GM15510 (cell line): ENCODE measurements around the gene NT5C3B.

Source experiments
- POLR2A ChIP-seq: IDR thresholded peaks from 3 replicates; pipeline ENCODE4 v1.6.1; 2011; ENCODE audit warnings: borderline replicate concordance; ENCODE audit not compliant: insufficient read length; ENCODE audit errors: extremely low read depth

Gene NT5C3B

DNA sequence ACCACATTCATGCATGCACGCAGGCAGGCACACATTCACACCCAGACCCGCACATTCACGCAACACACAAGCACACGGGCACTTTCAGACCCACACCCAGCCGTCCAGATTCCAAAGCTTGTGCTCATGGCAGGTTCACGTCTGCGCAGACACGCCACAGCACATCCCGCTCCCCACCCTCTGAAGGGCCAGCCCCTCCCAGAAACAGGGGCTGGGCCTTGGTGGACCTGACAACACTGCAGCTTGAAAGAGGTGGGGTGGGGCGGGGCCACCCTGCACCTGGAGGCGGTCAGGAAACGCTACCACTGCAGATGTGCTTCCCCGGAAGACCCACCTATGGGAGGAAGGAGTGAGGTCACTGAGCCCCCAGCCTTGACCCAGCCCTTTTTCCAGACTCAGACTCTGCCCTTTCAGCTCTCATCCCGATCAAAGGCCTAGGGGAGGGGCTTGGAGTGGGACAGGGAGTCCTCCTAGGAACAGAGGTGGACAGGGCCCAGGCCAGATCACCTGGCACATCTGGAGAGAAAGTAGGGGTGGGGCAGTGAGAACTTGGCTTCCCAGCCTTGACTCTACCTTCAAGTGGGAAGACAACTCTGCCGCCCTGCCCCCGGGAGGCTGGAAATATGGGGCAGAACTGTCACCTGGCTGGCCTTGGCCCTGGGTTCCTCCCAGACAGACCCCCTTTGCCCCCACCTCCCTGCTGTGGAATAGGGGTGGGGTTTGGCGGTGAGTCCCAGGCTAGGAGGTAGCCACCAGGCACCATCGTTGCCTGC, 35.2 kb downstream of the NT5C3B start:
- TF ChIP-seq POLR2A: no peak

DNA sequence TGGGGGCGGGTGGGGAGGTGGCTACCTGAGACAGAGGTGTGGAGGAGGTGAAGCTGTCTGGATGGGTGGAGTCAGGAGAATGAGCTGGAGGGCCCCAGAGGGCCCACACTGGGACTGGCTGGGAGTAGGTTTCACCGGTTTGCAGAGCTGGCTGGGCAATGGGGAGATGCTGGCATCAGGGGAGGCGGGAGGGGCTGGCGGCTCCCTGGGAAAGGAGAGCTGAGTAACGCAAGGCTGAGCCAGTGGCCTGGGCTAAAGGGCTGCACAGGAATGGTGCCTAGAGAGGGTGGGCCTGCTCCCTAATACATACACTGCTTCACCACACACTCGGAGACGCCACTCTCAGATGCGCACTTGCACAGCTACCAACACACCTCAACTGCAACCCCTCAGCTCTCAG, 36.7 kb downstream of the NT5C3B start:
- TF ChIP-seq POLR2A: no peak

DNA sequence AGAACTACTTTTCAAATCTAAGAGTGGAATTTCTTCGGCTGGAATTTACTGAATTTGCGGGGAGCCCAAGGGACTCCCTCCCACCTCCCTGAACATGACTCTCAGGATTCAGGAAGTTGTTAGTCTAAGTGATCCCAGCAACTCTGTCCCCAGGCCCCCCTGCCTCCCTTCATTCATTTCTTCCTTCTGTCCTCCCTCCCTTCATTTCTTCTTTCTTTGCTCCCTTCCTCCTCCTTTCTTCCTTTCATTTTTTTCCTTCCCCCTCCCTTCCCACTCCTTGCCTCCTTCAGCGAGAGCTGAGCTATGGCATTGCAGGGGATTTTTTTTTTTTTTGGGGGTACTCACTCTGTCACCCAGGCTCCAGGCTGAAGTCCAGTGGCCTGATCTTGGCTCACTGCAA, 38.7 kb downstream of the NT5C3B start:
- TF ChIP-seq POLR2A: no peak

DNA sequence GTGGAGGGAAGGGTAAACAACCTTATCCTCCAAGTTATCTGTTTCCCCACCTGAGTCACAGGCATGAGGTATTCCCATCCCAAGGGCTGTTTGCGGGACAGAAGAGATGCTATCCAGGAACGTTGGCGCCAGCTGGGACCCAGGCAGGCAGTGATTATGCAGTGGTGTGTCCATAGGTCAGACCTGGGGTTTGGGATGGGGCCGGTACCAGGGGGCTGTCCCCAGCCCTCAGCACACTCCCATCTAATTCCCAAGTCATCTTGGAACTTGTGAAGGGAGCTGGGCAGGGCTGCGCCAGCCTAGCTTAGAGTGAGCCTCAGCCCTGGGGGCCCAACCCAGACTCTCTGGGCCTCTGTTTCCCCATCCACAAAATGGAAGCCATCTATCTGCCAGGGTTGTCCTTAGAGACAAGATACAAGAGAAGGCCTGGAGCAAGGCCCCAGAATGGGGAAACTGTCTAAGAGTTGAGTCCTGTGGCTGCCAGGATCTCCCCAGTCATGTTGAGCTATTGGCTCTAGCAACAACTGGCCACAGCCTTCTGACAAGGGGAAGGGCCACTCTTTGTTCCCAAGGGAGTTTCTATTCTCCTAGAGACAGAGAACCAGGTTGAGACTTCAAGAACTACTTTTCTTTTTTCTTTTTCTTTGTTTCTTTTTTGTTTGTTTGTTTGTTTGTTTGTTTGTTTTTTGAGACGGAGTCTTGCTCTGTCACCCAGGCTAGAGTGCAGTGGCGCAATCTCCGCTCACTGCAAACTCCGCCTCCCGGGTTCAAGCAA, 39.7 kb downstream of the NT5C3B start:
- TF ChIP-seq POLR2A: no peak

DNA sequence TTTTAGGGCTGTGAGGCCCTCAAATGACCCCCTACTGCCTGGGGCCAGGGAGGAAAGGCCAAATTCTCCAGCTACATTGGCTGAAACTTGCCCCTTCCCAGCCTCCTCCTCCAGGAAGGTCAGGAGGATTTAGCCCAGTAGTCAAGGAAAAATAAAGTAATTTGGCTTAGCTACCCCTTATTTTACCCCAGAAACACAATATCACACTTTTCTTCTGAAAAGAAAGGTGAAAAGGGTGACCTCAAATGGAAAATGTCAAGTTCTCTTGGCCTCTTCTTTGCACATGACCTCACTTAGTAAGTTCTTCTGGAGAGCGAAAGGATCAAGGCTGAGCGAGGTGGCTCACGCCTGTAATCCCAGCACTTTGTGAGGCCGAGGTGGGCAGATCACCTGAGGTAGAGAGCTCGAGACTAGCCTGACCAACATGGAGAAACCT, 41.5 kb downstream of the NT5C3B start:
- TF ChIP-seq POLR2A: no peak

DNA sequence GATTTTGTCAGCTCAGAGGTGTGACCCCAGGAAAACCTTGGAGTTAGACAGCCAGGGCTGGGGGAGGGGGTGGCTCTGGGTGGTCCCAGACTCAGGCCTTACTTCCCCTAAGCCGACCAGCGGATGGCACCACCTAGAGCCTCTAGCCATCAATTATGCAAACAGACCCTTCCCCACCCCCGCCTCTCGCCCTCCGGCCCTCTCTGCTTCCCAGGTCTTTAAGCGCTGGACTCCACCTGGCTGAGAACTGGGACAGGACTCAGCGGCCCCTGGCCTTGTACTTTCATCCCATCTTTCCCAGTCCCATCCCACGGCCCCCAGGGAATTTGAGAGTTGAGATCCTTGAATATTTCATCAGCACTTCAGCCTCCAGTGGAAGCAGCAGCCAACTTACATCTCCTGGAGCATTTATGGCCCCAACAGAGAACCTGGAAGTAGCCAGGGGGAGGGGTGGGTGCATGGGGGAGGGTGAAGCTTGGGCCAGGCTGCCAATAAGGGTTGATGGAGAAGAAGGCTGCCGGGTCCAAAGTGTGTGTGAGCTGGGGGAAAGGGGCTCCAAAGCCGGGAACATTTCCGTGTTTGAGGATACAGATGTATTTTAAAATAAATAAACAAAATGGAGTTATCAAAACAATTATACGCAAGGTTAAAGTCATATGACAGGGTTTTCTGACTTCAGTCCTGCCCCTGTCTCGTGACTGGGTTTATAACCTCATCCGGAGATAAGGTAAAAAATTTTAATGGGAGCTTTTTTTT, 42.1 kb downstream of the NT5C3B start:
- TF ChIP-seq POLR2A: no peak

DNA sequence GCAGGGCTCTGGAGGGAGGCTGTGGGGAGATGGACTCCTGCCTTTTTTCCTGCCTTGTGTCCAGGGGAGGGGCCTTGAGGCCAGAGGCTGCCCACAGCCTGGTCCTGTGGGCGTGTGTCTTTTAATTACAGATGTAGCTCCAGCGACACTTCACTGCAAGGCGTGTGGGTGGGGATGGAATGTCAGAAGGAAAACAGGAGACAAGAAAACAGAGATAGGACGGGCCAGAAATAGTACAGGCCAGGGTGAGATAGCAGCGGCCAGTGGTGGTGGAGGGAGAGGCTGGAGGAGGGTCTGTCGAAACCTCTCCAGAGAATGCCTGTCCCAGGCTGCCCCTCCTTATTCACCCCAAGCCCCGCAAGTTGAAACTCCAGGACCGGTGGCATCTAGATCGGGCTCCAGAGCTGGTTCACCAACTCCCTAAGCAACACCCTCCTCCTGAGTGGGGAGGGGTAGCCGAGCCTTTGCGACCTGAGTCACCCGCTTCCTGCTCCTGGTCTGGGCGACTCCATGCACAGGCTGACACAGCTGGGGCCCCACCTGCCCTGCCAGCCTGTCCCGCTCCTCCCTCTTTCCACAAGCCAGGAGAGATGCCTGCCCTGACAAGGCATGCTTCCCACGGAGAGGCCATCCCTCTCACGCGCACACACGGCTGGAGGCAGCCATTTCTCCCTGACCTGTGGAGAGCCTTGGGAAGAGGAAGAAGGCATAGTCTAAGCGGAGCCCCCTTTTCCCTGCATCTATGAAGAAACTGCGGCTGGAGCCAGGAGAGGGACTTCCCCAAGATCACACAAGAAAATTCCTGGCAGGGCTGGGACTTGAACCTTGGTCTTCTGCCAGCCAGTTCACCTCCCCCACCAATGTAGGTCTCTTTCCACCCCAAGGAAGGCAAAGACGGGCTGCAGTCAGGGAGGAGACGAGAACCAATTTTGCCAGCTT, 42.9 kb downstream of the NT5C3B start:
- no peak for TF ChIP-seq POLR2A

DNA sequence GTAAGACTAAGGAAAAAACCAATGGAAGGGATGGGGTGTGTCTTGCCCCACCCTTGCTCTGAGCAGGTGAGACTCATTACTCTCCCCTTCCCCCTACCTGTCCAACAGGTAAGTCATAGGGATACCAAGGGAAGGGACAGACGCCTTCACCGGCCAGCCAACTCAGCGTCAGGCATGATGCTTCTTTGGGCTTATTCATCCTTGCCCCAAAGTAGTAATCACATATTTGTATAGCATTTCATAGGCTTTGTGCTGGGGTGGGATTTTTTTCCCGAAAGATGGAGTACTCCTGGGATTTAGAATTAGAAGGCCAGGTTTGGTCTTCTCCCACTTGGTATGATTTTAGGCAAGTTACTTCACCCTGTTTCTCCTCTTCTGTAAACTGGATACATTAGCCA, 49.0 kb downstream of the NT5C3B start:
- TF ChIP-seq POLR2A: no peak

DNA sequence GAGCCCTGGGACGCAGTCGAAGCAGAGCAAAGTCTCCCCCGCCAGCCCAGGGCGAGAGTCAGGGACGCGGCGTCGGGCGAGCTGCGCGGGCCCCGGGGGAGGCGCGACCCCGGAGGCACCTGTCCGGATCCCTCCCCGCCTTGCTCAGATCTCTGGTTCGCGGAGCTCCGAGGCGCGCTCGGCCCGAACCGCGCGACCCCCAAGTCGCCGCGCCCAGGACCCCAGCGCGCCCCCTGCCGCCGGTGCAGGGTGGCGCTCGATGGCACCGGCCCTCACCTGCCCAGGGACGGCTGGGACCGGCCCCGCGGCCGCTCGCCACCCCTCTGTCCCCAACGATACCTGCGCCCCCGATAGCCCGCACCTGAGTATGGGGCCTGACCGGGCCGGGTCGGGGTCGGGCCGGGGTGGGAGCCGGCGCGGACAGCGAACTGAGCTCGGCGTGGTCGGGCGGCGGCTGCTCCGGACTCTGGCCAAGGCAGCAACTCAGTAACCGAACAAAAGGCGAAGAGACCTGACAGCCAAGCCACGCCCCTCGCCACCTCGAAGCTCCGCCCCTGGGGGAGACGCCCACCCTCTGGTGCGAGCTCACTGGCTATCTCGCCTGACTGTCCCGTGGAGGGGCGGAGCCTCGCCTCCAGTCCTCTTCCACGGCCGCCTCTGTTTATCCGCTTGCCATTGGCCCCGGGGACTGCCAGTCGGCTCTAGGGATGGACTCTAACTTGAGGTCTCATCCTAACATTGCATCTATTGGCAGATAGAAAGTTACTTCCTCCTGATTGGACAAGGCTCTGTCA, 49.6 kb downstream of the NT5C3B start, which contains the start of gene JUP:
JUP (minus strand) TSS at position 485 of the 794 bp plus-strand sequence. CDS start 14,857 bp downstream, outside the sequence.
- peak; percentile 31 for TF ChIP-seq POLR2A

DNA sequence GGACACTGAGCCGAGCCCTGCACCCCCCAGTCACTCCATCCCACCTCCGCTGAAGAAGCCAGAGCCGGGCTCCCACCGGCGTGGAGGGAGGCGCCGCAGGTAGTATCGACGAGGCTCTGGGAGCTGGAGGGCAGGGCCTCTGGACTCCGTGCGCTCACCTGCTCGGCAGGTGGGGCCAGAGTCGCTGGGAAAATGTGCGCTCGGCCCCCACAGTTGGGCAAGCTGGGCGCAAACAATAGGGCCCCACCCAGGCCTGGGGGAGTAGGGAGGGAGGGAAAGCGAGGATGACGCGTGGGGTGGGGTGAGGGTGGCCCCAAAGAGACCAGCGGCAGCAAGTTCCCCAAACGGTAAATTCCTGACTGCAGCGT, 50.2 kb downstream of the NT5C3B start:
- no peak for TF ChIP-seq POLR2A

DNA sequence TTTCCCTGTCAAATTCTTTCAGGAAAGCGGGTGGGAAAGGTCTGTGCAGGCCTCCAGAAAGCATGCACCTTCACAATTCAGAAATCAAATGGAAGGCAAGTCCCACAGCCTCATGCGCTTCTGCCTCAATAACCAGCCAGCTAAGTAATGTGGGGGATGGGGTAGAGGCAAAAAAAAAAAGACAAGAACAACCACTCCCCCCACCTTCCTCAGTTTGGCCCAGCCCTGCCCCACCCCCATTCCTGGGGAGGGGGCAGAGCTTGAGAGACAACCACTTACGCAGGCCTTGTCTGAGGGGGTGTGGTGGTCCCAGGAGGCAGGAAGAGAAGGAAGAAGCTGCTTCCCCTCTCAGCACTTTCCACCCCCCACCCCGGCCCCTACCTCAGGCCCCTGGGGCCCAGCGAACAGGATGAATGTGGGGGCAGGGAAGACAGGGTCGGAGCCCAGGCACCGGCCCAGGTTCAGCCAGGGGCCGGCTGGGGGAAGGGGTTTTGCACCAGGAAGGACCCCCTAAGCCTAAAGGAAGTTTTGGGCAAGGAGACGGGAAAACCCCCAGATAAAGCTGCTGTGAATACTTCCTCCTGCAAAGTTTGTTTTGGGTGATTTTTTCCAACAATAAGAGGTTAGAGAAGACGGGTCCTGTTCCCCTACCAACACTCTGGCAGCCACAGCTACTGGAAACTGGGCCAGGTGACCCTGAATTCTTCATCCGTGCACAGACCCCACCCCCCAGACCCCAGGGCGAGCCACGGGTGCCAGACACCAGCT, 50.8 kb downstream of the NT5C3B start:
- TF ChIP-seq POLR2A: no peak

DNA sequence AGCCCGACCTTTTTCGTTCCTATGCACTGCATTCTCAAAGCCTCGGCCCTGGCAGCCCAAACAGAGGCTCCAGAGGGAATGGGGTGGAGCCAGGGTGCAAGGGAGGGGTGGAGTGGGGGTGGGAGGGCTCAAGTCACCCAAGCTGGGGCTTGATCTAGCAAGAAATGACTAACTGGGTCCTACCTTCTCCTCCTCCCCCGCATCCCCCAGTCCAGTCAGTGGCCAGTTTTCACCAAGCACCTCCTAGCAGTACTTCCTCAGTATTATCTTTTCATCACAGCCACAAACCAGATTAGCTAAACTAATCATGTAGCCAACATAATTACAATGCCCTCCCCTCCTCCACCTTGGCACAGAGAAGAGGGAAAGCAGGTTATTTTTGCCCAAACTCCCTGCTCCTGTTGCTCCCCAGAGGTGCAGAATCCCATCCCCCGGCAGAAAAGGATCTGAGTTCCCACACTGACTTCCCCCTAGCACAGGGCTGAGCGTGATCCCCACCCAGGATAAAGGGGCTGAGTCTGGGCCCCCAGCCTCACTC, 51.8 kb downstream of the NT5C3B start:
- no peak for TF ChIP-seq POLR2A
